ENCODE data around the gene CRTC1. TPM values are rescaled to one million over a fixed set of nuclear protein-coding genes. Genes with fewer than 3 reads are reported as not detected.

The CRTC1 gene
- total RNA-seq, 4 donors from 2014 or later, result 2.4 to 17.5 (median 6.7) TPM

GRCh38 chr19:18788529-18789421, 105.3 kb downstream of the CRTC1 start:
- peaks cover 38 to 50% of the 10 kb centered on the region in 2 donors for H3K27me3 ChIP-seq
- intact Hi-C loops (cut with DNase I; ENCODE audit: low total_unique reads), result no loop called here
- no peaks in the 10 kb centered on the region for H3K9me3 ChIP-seq
- no peak overlapping the region for H3K27ac ChIP-seq
- no peak overlapping the region for H3K4me3 ChIP-seq
- H3K36me3 ChIP-seq, result no peaks in the 10 kb centered on the region
- TF ChIP-seq CTCF (IDR thresholded peaks at IDR 0.05) (no peak), POLR2A (IDR thresholded peaks at IDR 0.05) (no peak)
- DNase-seq, result no peak
- H3K4me1 ChIP-seq, result peaks cover 0 to 19% of the 10 kb centered on the region in 2 donors

- intact Hi-C loops (cut with DNase I; ENCODE audit: low total_unique reads), result no loop called here
- H3K36me3 ChIP-seq, result no peaks in the 10 kb centered on the region
- no peak overlapping the region for H3K27ac ChIP-seq
- DNase-seq, result no peak
- peaks cover 38 to 50% of the 10 kb centered on the region in 2 donors for H3K27me3 ChIP-seq
- peaks cover 0 to 19% of the 10 kb centered on the region in 2 donors for H3K4me1 ChIP-seq
- no peaks in the 10 kb centered on the region for H3K9me3 ChIP-seq
- H3K4me3 ChIP-seq, result no peak overlapping the region
- no peak for TF ChIP-seq CTCF (IDR thresholded peaks at IDR 0.05)
- TF ChIP-seq POLR2A (IDR thresholded peaks at IDR 0.05), result no peak
Measured at GRCh38 chr19:18789422-18789869, 106.0 kb downstream of the CRTC1 start.

DNA sequence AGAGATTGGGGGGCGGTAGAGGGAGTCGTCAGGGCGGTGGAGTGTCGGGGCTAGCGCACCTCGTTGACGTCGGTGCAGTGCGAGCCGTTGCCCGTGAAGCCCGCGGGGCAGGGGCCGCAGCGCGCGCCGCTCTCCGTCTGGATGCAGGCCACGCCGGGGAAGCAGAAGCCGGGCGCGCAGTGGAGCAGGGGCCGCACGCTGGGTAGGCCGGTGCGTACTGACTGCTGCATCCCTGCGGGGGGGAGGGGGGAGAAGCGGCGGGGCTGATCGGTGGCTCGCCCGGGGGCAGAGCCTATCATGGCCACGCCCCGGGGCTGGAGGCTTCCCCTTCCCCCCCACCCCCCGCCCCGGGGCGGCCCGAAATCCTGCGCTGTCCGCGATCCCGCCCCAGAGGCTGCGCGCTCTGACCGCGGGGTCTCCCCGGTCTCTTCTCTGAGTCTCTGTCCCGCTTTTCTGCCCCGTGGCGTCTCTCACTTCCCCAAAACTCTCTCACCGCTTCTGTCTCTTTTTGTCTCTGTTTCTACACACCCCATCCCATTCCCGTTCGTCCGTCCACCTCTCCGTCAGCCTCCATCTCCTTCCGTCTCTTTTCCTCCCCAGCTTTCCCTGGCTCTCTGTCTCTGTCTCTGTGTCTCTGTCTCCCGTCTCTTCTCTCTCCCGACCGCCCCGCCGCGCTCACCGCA, 106.5 kb downstream of the CRTC1 start:
- intact Hi-C loops (cut with DNase I; ENCODE audit: low total_unique reads), result no loop called here
- Histone ChIP-seq H3K27ac (no peak overlapping the region), H3K27me3 (peaks cover 38 to 50% of the 10 kb centered on the region in 2 donors), H3K36me3 (no peaks in the 10 kb centered on the region), H3K4me3 (no peak overlapping the region), H3K9me3 (no peaks in the 10 kb centered on the region), H3K4me1 (peaks cover 0 to 19% of the 10 kb centered on the region in 2 donors)
- no peak for DNase-seq
- no peak for TF ChIP-seq CTCF (IDR thresholded peaks at IDR 0.05)
- TF ChIP-seq POLR2A (IDR thresholded peaks at IDR 0.05), result no peak

- no peak for DNase-seq
- peaks cover 0 to 16% of the 10 kb centered on the region in 2 donors for H3K4me1 ChIP-seq
- H3K27ac ChIP-seq, result no peak within 1 kb of the TSS
- intact Hi-C loops (cut with DNase I; ENCODE audit: low total_unique reads), result no loop called here
- H3K9me3 ChIP-seq, result no peaks in the 10 kb centered on the region
- H3K27me3 ChIP-seq, result peaks cover 38 to 50% of the 10 kb centered on the region in 2 donors
- no peak within 1 kb of the TSS for H3K4me3 ChIP-seq
- H3K36me3 ChIP-seq, result no peaks in the 10 kb centered on the region
- TF ChIP-seq POLR2A (IDR thresholded peaks at IDR 0.05) (no peak), CTCF (IDR thresholded peaks at IDR 0.05) (no peak)
Measured at GRCh38 chr19:18790566-18791314, 107.3 kb downstream of the CRTC1 start, which contains the start of gene COMP. TSS of gene COMP (minus strand) at chr19:18791305. CDS start at chr19:18791269, 36 bp downstream.

All from uterus (tissue), 4 donors.